KG1 (cell line): ENCODE measurements around the gene GSDMA.

Experiments
- DNase-seq: peaks from one replicate; lab custom pipeline; 2025; lab: John Stamatoyannopoulos, UW

The GSDMA gene

GRCh38 chr17:40022961-40023541 is 60.2 kb downstream of the GSDMA start:
- DNase-seq: no peak

- no peak for DNase-seq
Measured at GRCh38 chr17:40023590-40024292, 60.9 kb downstream of the GSDMA start.

- no peak for DNase-seq
Measured at GRCh38 chr17:40024901-40025300, 62.1 kb downstream of the GSDMA start.

GRCh38 chr17:40025559-40025958 is 62.8 kb downstream of the GSDMA start:
- DNase-seq: no peak

- DNase-seq: no peak
Measured at GRCh38 chr17:40025991-40026815, 63.4 kb downstream of the GSDMA start.

- peak; percentile 62 for DNase-seq
Measured at GRCh38 chr17:40026816-40027613, 64.2 kb downstream of the GSDMA start.
